ACHN (cell line): ENCODE measurements around the gene EAPP.
"Not testable (repeated sequence)": the region's sequence is repeated elsewhere in the genome, so short reads cannot be mapped to it uniquely, and the experiment has no call there.

Experiments
- DNase-seq: peaks from one replicate; pipeline ENCODE4 v3.0.0-alpha.2; 2015
- in situ Hi-C: cut with HindIII; loops from 2 replicates; pipeline ENCODE4 v1.10.0; 2017; ENCODE audit warnings: low sequenced_read_pairs, low pct_ligation_motif_present, low pct_unique_long_range_greater_than_20kb

The EAPP gene

GRCh38 chr14:34496679-34497513, 42.6 kb downstream of the EAPP start:
- in situ Hi-C loops: no loop called here
- peak; percentile 93 for DNase-seq

- DNase-seq: no peak
- in situ Hi-C loops: no loop called here
These were observed 43.4 kb downstream of the EAPP start for GRCh38 chr14:34496007-34496678.

GRCh38 chr14:34489324-34489723, 50.2 kb downstream of the EAPP start:
- no peak for DNase-seq
- in situ Hi-C loops: no loop called here

GRCh38 chr14:34488528-34488927, 51.0 kb downstream of the EAPP start:
- DNase-seq: no peak
- in situ Hi-C loops: no loop called here

- in situ Hi-C loops: no loop called here
- no peak for DNase-seq
These were observed 54.8 kb downstream of the EAPP start for GRCh38 chr14:34484726-34485125.

GRCh38 chr14:34482463-34482862, 57.0 kb downstream of the EAPP start:
- no peak for DNase-seq
- in situ Hi-C loops: no loop called here

- in situ Hi-C loops: no loop called here
- no peak for DNase-seq
These were observed 59.8 kb downstream of the EAPP start for GRCh38 chr14:34479694-34480093.

- in situ Hi-C loops: no loop called here
- no peak for DNase-seq
These were observed 61.2 kb downstream of the EAPP start for GRCh38 chr14:34478261-34478660.

- in situ Hi-C loops, DNase-seq: not testable (repeated sequence)
These were observed 63.5 kb downstream of the EAPP start for GRCh38 chr14:34476036-34476435.

GRCh38 chr14:34475163-34475562, 64.3 kb downstream of the EAPP start:
- in situ Hi-C loops: no loop called here
- DNase-seq: no peak

- DNase-seq: no peak
- in situ Hi-C loops: no loop called here
These were observed 65.3 kb downstream of the EAPP start for GRCh38 chr14:34474187-34474679.

- no peak for DNase-seq
- in situ Hi-C loops: no loop called here
These were observed 66.7 kb downstream of the EAPP start for GRCh38 chr14:34472706-34473279.

GRCh38 chr14:34470319-34470718, 69.2 kb downstream of the EAPP start:
- in situ Hi-C loops: no loop called here
- no peak for DNase-seq

- DNase-seq: no peak
- in situ Hi-C loops: no loop called here
These were observed 72.8 kb downstream of the EAPP start for GRCh38 chr14:34466691-34467090.
